Neural progenitor cell (in vitro differentiated cells): ENCODE results near the gene L2HGDH. TPM values are rescaled to one million over a fixed set of nuclear protein-coding genes. Genes with fewer than 3 reads are reported as not detected.

ENCODE experiments used
- DNase-seq: peaks from one replicate; pipeline ENCODE4 v3.0.0-alpha.2; 2016; ENCODE audit warnings: low spot score
- H2AFZ ChIP-seq: fragments of 200-600 bp; sonication (generic); replicated peaks from 2 replicates; pipeline ENCODE4 v1.6.1; 2016; ENCODE audit warnings: antibody characterized with exemption
- H3F3A ChIP-seq: fragments of 200-600 bp; sonication (generic); 2 replicates; pipeline ENCODE4 v1.6.1; 2016; ENCODE audit warnings: antibody characterized with exemption, low read depth
- H3K27ac ChIP-seq: fragments of 200-600 bp; sonication (generic); 2 replicates; pipeline ENCODE4 v1.5.1; 2016; ENCODE audit warnings: mild to moderate bottlenecking
- H3K27me3 ChIP-seq: fragments of 200-600 bp; sonication (generic); 2 replicates; pipeline ENCODE4 v1.6.1; 2016; ENCODE audit warnings: mild to moderate bottlenecking, moderate library complexity
- H3K36me3 ChIP-seq: fragments of 200-600 bp; sonication (generic); 2 replicates; pipeline ENCODE4 v1.5.1; 2016
- H3K4me1 ChIP-seq: fragments of 200-600 bp; sonication (generic); 2 replicates; pipeline ENCODE4 v1.6.1; 2016; ENCODE audit warnings: mixed run types
- H3K4me2 ChIP-seq: fragments of 200-600 bp; sonication (generic); 2 replicates; pipeline ENCODE4 v1.6.1; 2016
- H3K4me3 ChIP-seq: fragments of 200-600 bp; sonication (generic); 2 replicates; pipeline ENCODE4 v1.5.1; 2016
- H3K79me2 ChIP-seq: fragments of 200-600 bp; sonication (generic); 2 replicates; pipeline ENCODE4 v1.6.1; 2016; ENCODE audit warnings: low read depth
- H3K9ac ChIP-seq: fragments of 200-600 bp; sonication (generic); 2 replicates; pipeline ENCODE4 v1.6.1; 2016
- H3K9me3 ChIP-seq: fragments of 200-600 bp; sonication (generic); 2 replicates; pipeline ENCODE4 v1.5.1; 2016; ENCODE audit warnings: low read depth
- H4K20me1 ChIP-seq: fragments of 200-600 bp; sonication (generic); 2 replicates; pipeline ENCODE4 v1.6.1; 2016; ENCODE audit warnings: low read depth
- H3K27ac Mint-ChIP-seq: 3 replicates; pipeline ENCODE4 v1.8.0; 2021; ENCODE audit warnings: mixed read lengths
- H3K27me3 Mint-ChIP-seq: 2 replicates; pipeline ENCODE4 v1.8.0; 2022; ENCODE audit warnings: low read depth, mild to moderate bottlenecking, inconsistent platforms, moderate library complexity, mixed read lengths; ENCODE audit not compliant: insufficient read depth
- H3K36me3 Mint-ChIP-seq: 3 replicates; pipeline ENCODE4 v1.8.0; 2021; ENCODE audit warnings: mixed read lengths
- H3K4me1 Mint-ChIP-seq: 3 replicates; pipeline ENCODE4 v1.8.0; 2021; ENCODE audit warnings: mixed read lengths
- H3K4me3 Mint-ChIP-seq: 3 replicates; pipeline ENCODE4 v1.8.0; 2021; ENCODE audit warnings: mild to moderate bottlenecking, moderate library complexity, mixed read lengths
- H3K9me3 Mint-ChIP-seq: 3 replicates; pipeline ENCODE4 v1.8.0; 2020; ENCODE audit warnings: mixed read lengths
- EZH2 ChIP-seq: fragments of 200-600 bp; sonication (generic); IDR thresholded peaks from 2 replicates; pipeline ENCODE4 v1.6.1; 2017; ENCODE audit warnings: antibody characterized with exemption, mild to moderate bottlenecking, moderate library complexity
- EZH2phosphoT487 ChIP-seq: fragments of 200-600 bp; sonication (generic); IDR thresholded peaks from 2 replicates; pipeline ENCODE4 v1.6.1; 2017; ENCODE audit warnings: antibody characterized with exemption
- total RNA-seq: library from RNA; depleted of rRNA; stranded (reverse); fragments of >200 nt; gene quantifications from 2 replicates; pipeline ENCODE4 v1.2.3, GENCODE V29; 2015; ENCODE audit warnings: low replicate concordance
- TF ChIP-seq, protein P1 (sequence below): fragments of 200-600 bp; sonication (generic); IDR thresholded peaks from 2 replicates; pipeline ENCODE4 v1.5.1; 2017; ENCODE audit warnings: antibody characterized with exemption, mild to moderate bottlenecking

Gene L2HGDH
- total RNA-seq, 1 donor from 2014 or later, result 14.0 TPM

DNA sequence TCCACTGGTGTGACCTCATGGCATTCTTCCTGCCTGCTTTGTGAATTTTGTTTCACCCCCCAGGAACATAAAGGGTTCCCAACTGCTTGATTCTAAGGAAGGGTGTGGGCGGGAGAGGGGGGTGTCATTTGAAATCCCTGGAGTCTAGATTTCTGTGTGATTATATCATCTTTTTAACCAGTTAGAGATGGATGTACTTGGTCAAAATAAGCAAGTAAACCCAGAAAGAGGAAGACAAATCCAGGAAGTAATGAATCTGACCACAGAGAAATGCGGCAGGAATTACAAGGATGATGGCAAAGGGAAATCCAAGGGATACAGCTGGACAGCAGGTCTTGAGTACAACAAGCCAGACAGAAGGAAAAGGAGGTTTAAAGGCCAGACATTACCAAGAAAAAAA lies 38.9 kb upstream of the L2HGDH start:
- Mint-ChIP-seq H3K9me3 (no peaks in the 10 kb centered on the region), H3K27ac (no peak overlapping the region), H3K27me3 (no peaks in the 10 kb centered on the region), H3K36me3 (no peaks in the 10 kb centered on the region), H3K4me1 (peaks cover 8% of the 10 kb centered on the region), H3K4me3 (no peak overlapping the region)
- no peak overlapping the region for H3K4me2 ChIP-seq
- H3K9me3 ChIP-seq, result no peaks in the 10 kb centered on the region
- no peaks in the 10 kb centered on the region for H3K36me3 ChIP-seq
- no peaks in the 10 kb centered on the region for H3K27me3 ChIP-seq
- TF ChIP-seq EZH2 (no peak), EZH2phosphoT487 (no peak)
- TF ChIP-seq, protein P1, sequence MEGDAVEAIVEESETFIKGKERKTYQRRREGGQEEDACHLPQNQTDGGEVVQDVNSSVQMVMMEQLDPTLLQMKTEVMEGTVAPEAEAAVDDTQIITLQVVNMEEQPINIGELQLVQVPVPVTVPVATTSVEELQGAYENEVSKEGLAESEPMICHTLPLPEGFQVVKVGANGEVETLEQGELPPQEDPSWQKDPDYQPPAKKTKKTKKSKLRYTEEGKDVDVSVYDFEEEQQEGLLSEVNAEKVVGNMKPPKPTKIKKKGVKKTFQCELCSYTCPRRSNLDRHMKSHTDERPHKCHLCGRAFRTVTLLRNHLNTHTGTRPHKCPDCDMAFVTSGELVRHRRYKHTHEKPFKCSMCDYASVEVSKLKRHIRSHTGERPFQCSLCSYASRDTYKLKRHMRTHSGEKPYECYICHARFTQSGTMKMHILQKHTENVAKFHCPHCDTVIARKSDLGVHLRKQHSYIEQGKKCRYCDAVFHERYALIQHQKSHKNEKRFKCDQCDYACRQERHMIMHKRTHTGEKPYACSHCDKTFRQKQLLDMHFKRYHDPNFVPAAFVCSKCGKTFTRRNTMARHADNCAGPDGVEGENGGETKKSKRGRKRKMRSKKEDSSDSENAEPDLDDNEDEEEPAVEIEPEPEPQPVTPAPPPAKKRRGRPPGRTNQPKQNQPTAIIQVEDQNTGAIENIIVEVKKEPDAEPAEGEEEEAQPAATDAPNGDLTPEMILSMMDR, result no peak
- no peak overlapping the region for H3K9ac ChIP-seq
- no peak overlapping the region for H3K4me3 ChIP-seq
- no peaks in the 10 kb centered on the region for H4K20me1 ChIP-seq
- no peak overlapping the region for H2AFZ ChIP-seq
- no peak for DNase-seq
- H3F3A ChIP-seq, result no peaks in the 10 kb centered on the region
- no peak overlapping the region for H3K27ac ChIP-seq
- H3K79me2 ChIP-seq, result no peaks in the 10 kb centered on the region
- H3K4me1 ChIP-seq, result peaks cover under 1% of the 10 kb centered on the region

GRCh38 chr14:50348933-50349332 lies 36.9 kb upstream of the L2HGDH start:
- Histone ChIP-seq H3K9ac (no peak overlapping the region), H3K4me3 (no peak overlapping the region), H2AFZ (no peak overlapping the region), H3K9me3 (no peaks in the 10 kb centered on the region), H3K36me3 (no peaks in the 10 kb centered on the region), H3K27ac (no peak overlapping the region), H3K27me3 (no peaks in the 10 kb centered on the region), H3K4me1 (peaks cover 7% of the 10 kb centered on the region), H3F3A (no peaks in the 10 kb centered on the region), H3K79me2 (no peaks in the 10 kb centered on the region), H4K20me1 (no peaks in the 10 kb centered on the region), H3K4me2 (no peak overlapping the region)
- H3K4me3 Mint-ChIP-seq, result no peak overlapping the region
- TF ChIP-seq, protein P1, result no peak
- no peak for TF ChIP-seq EZH2phosphoT487
- no peak for TF ChIP-seq EZH2
- DNase-seq, result no peak
- no peaks in the 10 kb centered on the region for H3K36me3 Mint-ChIP-seq
- no peaks in the 10 kb centered on the region for H3K27me3 Mint-ChIP-seq
- H3K27ac Mint-ChIP-seq, result no peak overlapping the region
- no peaks in the 10 kb centered on the region for H3K9me3 Mint-ChIP-seq
- H3K4me1 Mint-ChIP-seq, result peaks cover 12% of the 10 kb centered on the region

- Histone ChIP-seq H3K4me1 (peaks cover 14% of the 10 kb centered on the region), H3K9me3 (no peaks in the 10 kb centered on the region), H3K4me2 (no peak overlapping the region), H2AFZ (no peak overlapping the region), H3K36me3 (no peaks in the 10 kb centered on the region), H3K27ac (no peak overlapping the region), H4K20me1 (no peaks in the 10 kb centered on the region), H3K9ac (no peak overlapping the region), H3K79me2 (no peaks in the 10 kb centered on the region), H3F3A (no peaks in the 10 kb centered on the region), H3K4me3 (no peak overlapping the region), H3K27me3 (no peaks in the 10 kb centered on the region)
- DNase-seq, result no peak
- no peak overlapping the region for H3K4me3 Mint-ChIP-seq
- no peaks in the 10 kb centered on the region for H3K36me3 Mint-ChIP-seq
- H3K4me1 Mint-ChIP-seq, result peaks cover 16% of the 10 kb centered on the region
- H3K27me3 Mint-ChIP-seq, result no peaks in the 10 kb centered on the region
- no peaks in the 10 kb centered on the region for H3K9me3 Mint-ChIP-seq
- TF ChIP-seq EZH2phosphoT487 (no peak), EZH2 (no peak)
- TF ChIP-seq, protein P1, result no peak
- no peak overlapping the region for H3K27ac Mint-ChIP-seq
Observed at GRCh38 chr14:50347521-50347920, 35.5 kb upstream of the L2HGDH start.
